Activated CD8-positive, alpha-beta memory T cell treated with anti-CD3 and anti-CD28 coated beads, Interleukin-2, amount 10 ng/mL, durations not matched to agents 7 days and 5 days (primary cell): Measurements from ENCODE around the gene UBE3B. TPM values are rescaled to one million over a fixed set of nuclear protein-coding genes. Genes with fewer than 3 reads are reported as not detected.

Experiments
- ATAC-seq: fragments of 150-1000 bp; cut with Tn5 transposase; one replicate; pipeline ENCODE4 v1.10.0; 2021; ENCODE audit warnings: moderate library complexity
- CTCF ChIA-PET: fragments of 350-600 bp; sonication (Branson Sonifier 250); formaldehyde crosslinking; loops from one replicate; lab custom pipeline; 2021; ENCODE audit warnings: antibody characterized with exemption; lab: Charles Lee
- DNase-seq: peaks from one replicate; pipeline ENCODE4 v3.0.0-alpha.2; 2020
- H3K27ac Mint-ChIP-seq: one replicate; pipeline ENCODE4 v1.8.0; 2021; ENCODE audit warnings: mild to moderate bottlenecking, mixed read lengths
- H3K27me3 Mint-ChIP-seq: one replicate; pipeline ENCODE4 v1.8.0; 2021; ENCODE audit warnings: mixed read lengths
- H3K36me3 Mint-ChIP-seq: one replicate; pipeline ENCODE4 v1.8.0; 2021; ENCODE audit warnings: mild to moderate bottlenecking, mixed read lengths
- H3K4me1 Mint-ChIP-seq: one replicate; pipeline ENCODE4 v1.8.0; 2021; ENCODE audit warnings: mixed read lengths
- H3K4me3 Mint-ChIP-seq: one replicate; pipeline ENCODE4 v1.8.0; 2021; ENCODE audit warnings: mild to moderate bottlenecking, moderate library complexity, mixed read lengths
- H3K9me3 Mint-ChIP-seq: one replicate; pipeline ENCODE4 v1.8.0; 2022; ENCODE audit warnings: low read depth, mixed read lengths
- total RNA-seq, 2 experiments: library from RNA; stranded (reverse); gene quantifications; one replicate each; pipeline ENCODE4 v1.2.3, GENCODE V29; 2021

UBE3B gene
- total RNA-seq, 2 experiments from 2014 or later: 36.6 to 39.0 TPM

- no peak overlapping the region for H3K4me3 Mint-ChIP-seq
- H3K36me3 Mint-ChIP-seq: peaks cover 22% of the 10 kb centered on the region
- ATAC-seq (no peak), DNase-seq (no peak)
- H3K27me3 Mint-ChIP-seq: no peaks in the 10 kb centered on the region
- H3K9me3 Mint-ChIP-seq: no peaks in the 10 kb centered on the region
- CTCF ChIA-PET: interaction anchor here (0.9 to 3.4 kb wide), 2 partner anchors 22 to 23 kb away, joined by 3 to 19 read pairs; no protein-coding TSS in a partner anchor
- peaks cover 28% of the 10 kb centered on the region for H3K4me1 Mint-ChIP-seq
- H3K27ac Mint-ChIP-seq: no peak overlapping the region
Observed at GRCh38 chr12:109575683-109576082, 98.2 kb downstream of the UBE3B start.

- CTCF ChIA-PET: no interaction called here
Observed at GRCh38 chr12:109577311-109577710, 99.9 kb downstream of the UBE3B start.

GRCh38 chr12:109578330-109578927 is 101.0 kb downstream of the UBE3B start:
- CTCF ChIA-PET: interaction anchor here (0.6 to 0.8 kb wide), 2 partner anchors 19 to 217 kb away, joined by 3 to 4 read pairs; no protein-coding TSS in a partner anchor
- Mint-ChIP-seq H3K9me3 (no peaks in the 10 kb centered on the region), H3K27me3 (no peaks in the 10 kb centered on the region), H3K36me3 (peaks cover 23% of the 10 kb centered on the region), H3K4me3 (no peak overlapping the region), H3K4me1 (peaks cover 14% of the 10 kb centered on the region), H3K27ac (no peak overlapping the region)
- no peak for DNase-seq
- no peak for ATAC-seq

More at GRCh38 chr12:109577311-109577710, 99.9 kb downstream of the UBE3B start:
- ATAC-seq (no peak), DNase-seq (no peak)
- Mint-ChIP-seq H3K36me3 (peaks cover 26% of the 10 kb centered on the region), H3K4me3 (no peak overlapping the region), H3K27me3 (no peaks in the 10 kb centered on the region), H3K27ac (no peak overlapping the region), H3K4me1 (peaks cover 23% of the 10 kb centered on the region), H3K9me3 (no peaks in the 10 kb centered on the region)

GRCh38 chr12:109579639-109580038 is 102.2 kb downstream of the UBE3B start:
- no peaks in the 10 kb centered on the region for H3K9me3 Mint-ChIP-seq
- H3K27me3 Mint-ChIP-seq: no peaks in the 10 kb centered on the region
- H3K36me3 Mint-ChIP-seq: peaks cover 27% of the 10 kb centered on the region
- ATAC-seq (no peak), DNase-seq (no peak)
- no peak overlapping the region for H3K27ac Mint-ChIP-seq
- no peak overlapping the region for H3K4me3 Mint-ChIP-seq
- peaks cover 8% of the 10 kb centered on the region for H3K4me1 Mint-ChIP-seq
- CTCF ChIA-PET: interaction anchor here (0.5 kb wide), 1 partner anchor 753 kb away, joined by 3 read pairs; no protein-coding TSS in a partner anchor

GRCh38 chr12:109580272-109580671 is 102.8 kb downstream of the UBE3B start:
- no peak for DNase-seq
- Mint-ChIP-seq H3K27me3 (no peaks in the 10 kb centered on the region), H3K27ac (no peak overlapping the region), H3K36me3 (peaks cover 27% of the 10 kb centered on the region), H3K4me3 (no peak overlapping the region), H3K4me1 (peaks cover 1% of the 10 kb centered on the region), H3K9me3 (no peaks in the 10 kb centered on the region)
- CTCF ChIA-PET: interaction anchor here (0.5 kb wide), 1 partner anchor 753 kb away, joined by 3 read pairs; no protein-coding TSS in a partner anchor
- ATAC-seq: no peak

- no peak for ATAC-seq
- CTCF ChIA-PET: no interaction called here
- H3K9me3 Mint-ChIP-seq: no peaks in the 10 kb centered on the region
Observed at GRCh38 chr12:109580684-109581333, 103.4 kb downstream of the UBE3B start.

GRCh38 chr12:109581334-109581691 is 103.9 kb downstream of the UBE3B start:
- Mint-ChIP-seq H3K27me3 (no peaks in the 10 kb centered on the region), H3K27ac (no peak overlapping the region), H3K4me1 (no peaks in the 10 kb centered on the region), H3K9me3 (no peaks in the 10 kb centered on the region), H3K4me3 (no peak overlapping the region), H3K36me3 (peaks cover 23% of the 10 kb centered on the region)
- CTCF ChIA-PET: no interaction called here
- DNase-seq (no peak), ATAC-seq (no peak)

More at GRCh38 chr12:109580684-109581333, 103.4 kb downstream of the UBE3B start:
- no peak overlapping the region for H3K27ac Mint-ChIP-seq
- H3K27me3 Mint-ChIP-seq: no peaks in the 10 kb centered on the region
- no peak overlapping the region for H3K4me3 Mint-ChIP-seq
- H3K4me1 Mint-ChIP-seq: no peaks in the 10 kb centered on the region
- DNase-seq: no peak
- H3K36me3 Mint-ChIP-seq: peaks cover 25% of the 10 kb centered on the region

- Mint-ChIP-seq H3K4me3 (no peak overlapping the region), H3K27me3 (no peaks in the 10 kb centered on the region), H3K4me1 (no peaks in the 10 kb centered on the region), H3K9me3 (no peaks in the 10 kb centered on the region), H3K27ac (no peak overlapping the region), H3K36me3 (peaks cover 22% of the 10 kb centered on the region)
- no peak for DNase-seq
- CTCF ChIA-PET: no interaction called here
- ATAC-seq: no peak
Observed at GRCh38 chr12:109581856-109582255, 104.4 kb downstream of the UBE3B start.

GRCh38 chr12:109582636-109583035 is 105.2 kb downstream of the UBE3B start:
- Mint-ChIP-seq H3K4me1 (no peaks in the 10 kb centered on the region), H3K27ac (no peak overlapping the region), H3K9me3 (no peaks in the 10 kb centered on the region), H3K36me3 (peaks cover 18% of the 10 kb centered on the region), H3K27me3 (no peaks in the 10 kb centered on the region), H3K4me3 (no peak overlapping the region)
- DNase-seq (no peak), ATAC-seq (no peak)
- CTCF ChIA-PET: no interaction called here

GRCh38 chr12:109583733-109584132 is 106.3 kb downstream of the UBE3B start:
- CTCF ChIA-PET: interaction anchor here (3.6 kb wide), 1 partner anchor 15 kb away, joined by 16 read pairs; no protein-coding TSS in a partner anchor
- DNase-seq (no peak), ATAC-seq (no peak)
- no peak overlapping the region for H3K27ac Mint-ChIP-seq
- H3K36me3 Mint-ChIP-seq: peaks cover 17% of the 10 kb centered on the region
- H3K27me3 Mint-ChIP-seq: no peaks in the 10 kb centered on the region
- no peak overlapping the region for H3K4me3 Mint-ChIP-seq
- H3K9me3 Mint-ChIP-seq: no peaks in the 10 kb centered on the region
- no peaks in the 10 kb centered on the region for H3K4me1 Mint-ChIP-seq

Other genes with a start within 250 kb of the UBE3B start
- not detected for gene FOXN4, start 168.3 kb upstream of the UBE3B start, total RNA-seq
- gene MYO1H, start 129.7 kb upstream of the UBE3B start, total RNA-seq: not detected
- 10 to 100 TPM; 27.2 to 43.2 TPM for gene KCTD10, start 334 bp upstream of the UBE3B start, total RNA-seq
- 10 to 100 TPM; 35.4 to 40.9 TPM for gene MMAB, start 95.9 kb downstream of the UBE3B start, total RNA-seq
- 10 to 100 TPM; 21.7 to 27.4 TPM for gene MVK, start 96.2 kb downstream of the UBE3B start, total RNA-seq
- gene FAM222A, start 236.2 kb downstream of the UBE3B start, total RNA-seq: 1 to 10 TPM in 1 of 2 experiments, under 1 TPM in 1; 0.70 to 1.6 TPM